Activated CD4-positive, CD25-positive, alpha-beta regulatory T cell treated with anti-CD3 and anti-CD28 coated beads, Interleukin-2, amount 50 U/mL, for 72 hours (primary cell): ENCODE results near the gene ATP13A3.
A peak's percentile ranks its signal among the peaks of the same experiment; 100 is the strongest.
"Not testable (repeated sequence)": the region's sequence is repeated elsewhere in the genome, so short reads cannot be mapped to it uniquely, and the experiment has no call there.

Experiments
- DNase-seq: peaks from one replicate; pipeline ENCODE4 v3.0.0; 2021

The ATP13A3 gene

GRCh38 chr3:194486540-194487288 lies at the start of gene ATP13A3:
Gene ATP13A3, minus strand, starts transcription at chr3:194487002. Its CDS starts 24,812 bp downstream, at chr3:194462190.
- DNase-seq = peak; percentile 89

GRCh38 chr3:194535199-194535598 lies 48.4 kb upstream of the ATP13A3 start:
- DNase-seq = not testable (repeated sequence)

GRCh38 chr3:194534243-194534642 lies 47.4 kb upstream of the ATP13A3 start:
- no peak for DNase-seq

- DNase-seq = no peak
Measured at GRCh38 chr3:194532591-194532990, 45.8 kb upstream of the ATP13A3 start.

DNA sequence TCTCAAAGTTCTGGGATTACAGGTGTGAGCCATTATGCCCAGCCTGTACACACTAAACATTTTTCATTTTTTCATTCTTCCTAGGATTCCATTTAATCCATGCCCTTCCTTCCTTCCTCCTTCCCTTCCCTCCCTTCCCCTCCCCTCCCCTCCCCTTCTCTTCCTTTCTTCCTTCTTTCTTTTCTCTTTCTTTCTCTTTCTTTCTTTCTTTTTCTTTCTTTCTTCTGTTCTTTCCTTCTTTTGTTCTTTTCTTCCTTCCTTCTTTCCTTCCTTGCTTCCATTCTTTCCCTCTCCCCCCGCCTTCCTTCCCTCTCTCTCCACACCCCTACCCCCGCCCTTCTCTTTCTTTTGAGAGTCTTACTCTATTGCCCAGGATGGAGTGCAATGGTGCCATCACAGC lies 40.9 kb upstream of the ATP13A3 start:
- no peak for DNase-seq

GRCh38 chr3:194526164-194526563 lies 39.4 kb upstream of the ATP13A3 start:
- no peak for DNase-seq

DNA sequence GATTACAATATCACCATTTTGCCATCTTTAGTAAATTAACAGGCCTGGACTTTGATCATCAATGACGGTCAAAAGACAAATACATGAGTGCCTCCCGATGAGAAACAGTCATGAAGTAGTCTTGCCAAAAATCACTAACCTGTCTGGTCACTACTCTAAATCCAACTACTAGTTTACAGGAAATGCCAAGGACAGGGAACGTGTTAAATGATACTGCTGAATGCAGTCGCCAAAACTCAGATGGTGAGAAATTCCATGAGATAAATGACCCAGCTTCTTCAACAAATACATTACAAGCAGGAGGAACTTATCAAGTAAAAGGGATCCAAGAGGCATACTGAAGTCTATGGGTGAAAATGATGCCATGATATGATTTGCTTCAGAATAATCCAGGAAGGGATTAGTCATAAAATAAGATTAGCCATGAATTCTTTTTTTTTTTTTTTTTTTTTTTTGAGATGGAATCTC lies 35.8 kb upstream of the ATP13A3 start:
- no peak for DNase-seq

DNA sequence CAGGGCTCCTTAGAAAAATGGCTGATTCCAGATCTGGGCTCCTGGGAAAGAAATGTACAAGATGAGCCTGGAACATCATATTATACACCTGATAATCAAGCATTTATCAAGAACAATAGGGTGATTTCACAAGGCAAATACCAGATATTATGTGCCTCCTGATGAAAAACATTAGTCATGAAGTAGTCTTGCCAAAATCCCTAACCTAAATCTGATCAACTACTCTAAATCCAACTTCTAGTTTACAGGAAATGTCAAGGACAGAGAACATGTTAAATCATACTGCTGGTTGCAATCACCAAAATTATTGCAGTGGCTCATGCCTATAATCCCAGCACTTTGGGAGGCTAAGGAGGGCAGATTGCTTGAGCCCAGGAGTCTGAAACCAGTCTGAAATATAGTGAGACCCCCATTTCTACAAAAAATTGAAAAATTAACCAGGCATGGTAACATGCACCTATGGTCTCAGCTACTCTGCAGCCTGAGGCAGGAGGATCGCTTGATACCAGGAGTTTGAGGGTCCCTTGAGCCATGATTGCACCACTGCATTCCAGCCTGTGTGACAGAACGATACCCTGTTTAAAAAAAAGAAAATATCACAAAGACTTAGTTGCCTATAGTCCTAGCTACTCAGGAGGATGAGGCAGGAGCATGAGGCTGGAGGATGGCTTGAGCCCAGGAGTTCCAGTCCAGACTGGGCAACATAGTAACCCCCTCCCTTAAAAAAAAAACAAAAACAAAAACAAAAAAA lies 34.9 kb upstream of the ATP13A3 start:
- no peak for DNase-seq

DNA sequence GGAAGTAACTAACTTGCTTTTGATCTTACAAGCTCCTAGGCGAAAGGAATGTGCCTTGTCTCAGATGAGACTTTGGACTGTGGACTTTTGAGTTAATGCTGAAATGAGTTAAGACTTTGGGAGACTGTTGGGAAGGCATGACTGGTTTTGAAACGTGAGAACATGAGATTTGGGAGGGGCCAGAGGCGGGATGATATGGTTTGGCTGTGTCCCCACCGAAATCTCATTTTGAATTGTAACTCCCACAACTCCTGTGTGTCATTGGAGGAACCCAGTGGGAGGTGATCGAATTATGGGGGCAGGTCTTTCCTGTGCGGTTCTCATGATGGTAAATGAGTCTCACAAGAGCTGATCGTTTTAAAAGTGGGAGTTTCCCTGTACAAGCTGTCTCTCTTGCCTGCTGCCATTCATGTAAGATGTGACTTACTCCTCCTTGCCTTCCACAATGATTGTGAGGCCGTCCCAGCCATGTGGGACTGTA lies 33.9 kb upstream of the ATP13A3 start:
- DNase-seq = peak; percentile 62

DNA sequence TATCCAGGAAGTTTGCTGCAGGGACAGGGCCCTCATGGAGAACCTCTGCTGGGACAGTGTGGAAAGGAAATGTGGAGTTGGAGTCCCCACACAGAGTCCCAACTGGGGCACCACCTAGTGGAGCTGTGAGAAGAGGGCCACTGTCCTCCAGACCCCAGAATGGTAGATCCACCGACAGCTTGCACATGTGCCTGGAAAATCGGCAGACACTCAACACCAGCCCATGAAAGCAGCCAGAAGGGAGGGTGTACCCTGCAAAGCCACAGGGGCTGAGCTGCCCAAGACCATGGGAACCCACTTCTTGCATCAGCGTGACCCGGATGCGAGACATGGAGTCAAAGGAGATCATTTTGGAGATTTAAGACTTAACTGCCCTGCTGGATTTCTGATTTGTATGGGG lies 33.4 kb upstream of the ATP13A3 start:
- not testable (repeated sequence) for DNase-seq

GRCh38 chr3:194518652-194519051 lies 31.9 kb upstream of the ATP13A3 start:
- no peak for DNase-seq

- DNase-seq = no peak
Measured at GRCh38 chr3:194517333-194517732, 30.5 kb upstream of the ATP13A3 start.

DNA sequence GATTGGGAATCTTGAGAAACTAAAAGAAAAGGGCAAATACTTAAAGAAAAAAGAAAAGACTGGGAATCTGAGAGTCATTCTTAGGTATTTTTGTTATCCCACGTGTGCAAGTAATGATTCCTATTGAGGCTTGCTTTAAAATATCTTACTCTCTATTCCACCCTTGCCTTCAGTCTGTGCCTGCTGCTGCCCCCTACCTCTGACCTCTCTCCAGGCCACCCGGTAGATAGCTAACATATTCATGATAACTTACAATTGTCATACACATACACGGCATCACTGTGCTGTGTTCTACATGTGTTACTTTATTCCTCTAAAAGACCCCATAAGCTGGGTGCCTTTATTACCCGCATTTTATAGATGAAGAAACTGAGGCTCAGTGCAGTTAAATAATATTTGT lies 27.8 kb upstream of the ATP13A3 start:
- no peak for DNase-seq

DNA sequence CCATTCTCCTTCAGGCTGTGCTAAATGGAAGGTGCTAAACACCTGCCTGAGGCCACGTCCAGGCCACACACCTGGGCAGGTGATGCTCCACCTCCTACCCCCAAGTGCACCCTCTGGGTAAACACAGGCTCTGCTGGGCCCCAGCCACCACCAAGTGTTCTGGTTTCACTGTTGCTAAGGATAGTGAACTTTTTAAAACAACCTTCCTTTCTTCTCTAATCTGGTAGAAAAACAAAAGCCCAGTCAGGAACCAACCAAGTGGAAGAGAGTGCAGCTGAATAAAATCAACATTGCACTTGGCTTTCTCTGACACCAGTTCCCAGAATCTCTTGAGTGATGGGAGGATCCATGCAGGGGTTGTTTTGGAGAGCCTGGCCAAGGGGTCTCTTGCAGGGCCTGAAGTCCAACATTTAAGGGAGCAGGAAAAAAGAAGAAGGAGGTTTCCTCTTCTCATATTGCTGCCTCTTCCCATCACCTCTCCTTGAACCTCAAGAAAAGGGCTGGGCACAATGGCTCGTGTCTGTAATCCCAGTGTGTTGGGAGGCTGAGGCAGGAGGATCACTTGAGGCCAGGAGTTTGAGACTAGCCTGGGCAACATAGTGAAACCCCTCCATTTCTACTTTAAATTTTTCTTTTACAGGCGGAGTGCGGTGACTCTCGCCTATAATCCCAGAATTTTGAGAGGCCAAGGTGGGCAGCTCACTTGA lies 26.2 kb upstream of the ATP13A3 start:
- no peak for DNase-seq

GRCh38 chr3:194508491-194509453 lies 22.0 kb upstream of the ATP13A3 start:
- no peak for DNase-seq

DNA sequence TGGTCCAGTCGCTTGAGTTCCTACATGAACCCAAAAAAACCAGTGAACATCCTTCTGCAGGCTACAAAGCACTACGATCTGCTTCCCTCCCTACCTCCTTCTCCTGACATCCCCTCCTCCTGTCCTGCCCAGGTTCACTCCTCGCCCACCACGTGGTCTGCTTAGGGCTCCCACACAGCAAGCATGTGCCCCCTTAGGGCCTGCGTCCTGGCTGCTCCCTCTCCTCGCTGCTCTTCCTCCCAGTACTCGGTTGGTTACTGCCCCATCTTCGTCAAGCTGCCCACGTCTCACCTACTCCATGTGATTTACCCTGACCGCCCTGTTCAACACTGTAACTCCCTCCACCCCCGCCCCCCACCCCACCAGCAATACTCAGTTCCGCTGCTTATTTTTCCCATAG lies 20.8 kb upstream of the ATP13A3 start:
- no peak for DNase-seq

- DNase-seq = no peak
Measured at GRCh38 chr3:194505791-194506415, 19.1 kb upstream of the ATP13A3 start.

- no peak for DNase-seq
Measured at GRCh38 chr3:194504861-194505260, 18.1 kb upstream of the ATP13A3 start.

GRCh38 chr3:194504146-194504545 lies 17.3 kb upstream of the ATP13A3 start:
- DNase-seq = no peak

DNA sequence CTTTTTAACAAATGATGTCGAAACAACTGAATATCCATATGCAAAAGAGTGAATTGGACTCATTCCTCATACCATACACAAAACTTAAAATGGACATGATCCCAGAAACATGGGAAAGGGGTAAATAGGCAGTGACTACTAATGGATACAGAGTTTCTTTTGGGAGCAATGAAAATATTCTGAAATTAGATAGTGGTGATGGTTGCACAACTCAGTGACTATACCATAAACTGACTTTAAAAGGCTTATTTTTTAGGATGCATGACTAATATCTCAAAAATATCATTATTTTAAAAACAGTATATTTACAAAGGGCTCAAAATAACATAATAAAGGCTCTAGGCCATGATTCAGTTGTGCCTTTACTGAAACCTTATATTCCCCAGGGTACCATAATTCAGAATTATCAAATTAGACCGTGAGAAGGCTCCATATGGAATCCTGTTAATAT lies 16.3 kb upstream of the ATP13A3 start:
- DNase-seq = no peak

DNA sequence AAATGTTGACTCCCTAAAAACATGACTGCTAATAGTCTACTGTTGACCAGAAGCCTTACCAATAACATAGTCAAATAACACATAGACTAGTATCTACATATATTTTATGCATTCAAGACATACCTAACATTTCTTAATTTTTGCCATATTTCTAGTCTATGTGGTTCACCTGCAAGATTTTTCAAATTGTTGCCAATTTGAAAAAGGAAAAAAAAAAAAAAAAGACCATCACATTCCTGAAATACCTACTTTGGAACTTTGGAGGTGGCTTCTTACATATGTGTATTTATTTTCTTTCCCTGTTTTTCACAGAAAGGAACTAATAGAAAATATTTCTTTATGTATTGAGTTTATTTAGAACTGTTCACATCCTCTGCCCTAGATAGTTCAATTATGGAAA lies 13.4 kb upstream of the ATP13A3 start:
- no peak for DNase-seq

DNA sequence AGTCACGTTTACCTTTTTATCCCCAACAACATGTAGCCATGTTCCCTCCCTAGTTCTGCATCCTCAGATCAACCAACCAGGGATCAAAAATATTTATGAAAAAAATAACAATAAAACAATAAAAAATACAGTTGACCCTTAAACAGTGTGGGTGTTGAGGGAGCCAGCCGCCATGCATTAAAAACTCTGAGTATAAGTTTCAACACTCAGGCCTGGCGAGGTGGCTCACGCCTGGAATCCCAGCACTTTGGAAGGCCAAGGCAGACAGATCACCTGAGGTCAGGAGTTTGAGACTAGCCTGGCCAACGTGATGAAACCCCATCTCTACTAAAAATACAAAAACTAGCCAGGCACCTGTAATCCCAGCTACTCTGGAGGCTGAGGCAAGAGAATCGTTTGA lies 12.7 kb upstream of the ATP13A3 start:
- not testable (repeated sequence) for DNase-seq
